HepG2 (cell line): ENCODE data around the gene ELP6. TPM values are rescaled to one million over a fixed set of nuclear protein-coding genes. Genes with fewer than 3 reads are reported as not detected.
A peak's percentile ranks its signal among the peaks of the same experiment; 100 is the strongest.

ENCODE experiments used
- ATAD3A ChIP-seq: sonication (generic); formaldehyde crosslinking; IDR thresholded peaks from 2 replicates; pipeline ENCODE4 v1.4.0; 2020; ENCODE audit warnings: missing genetic modification reagents
- ELF4 ChIP-seq: sonication (generic); formaldehyde crosslinking; IDR thresholded peaks from 2 replicates; pipeline ENCODE4 v1.5.0; 2020; ENCODE audit warnings: missing genetic modification reagents, mild to moderate bottlenecking, moderate library complexity, borderline replicate concordance
- ESRRA ChIP-seq: sonication (generic); formaldehyde crosslinking; IDR thresholded peaks from 2 replicates; pipeline ENCODE4 v1.5.1; 2020; ENCODE audit warnings: mild to moderate bottlenecking, low read depth, missing genetic modification reagents
- FOXK2 ChIP-seq: fragments of 450-650 bp; IDR thresholded peaks from 2 replicates; pipeline ENCODE4 v1.6.1; 2016
- KAT8 ChIP-seq: IDR thresholded peaks from 2 replicates; pipeline ENCODE4 v1.6.1; 2016; ENCODE audit warnings: missing genetic modification reagents, missing compliant biosample characterization
- KDM2A ChIP-seq: sonication (generic); formaldehyde crosslinking; IDR thresholded peaks from 2 replicates; pipeline ENCODE4 v1.4.0; 2020; ENCODE audit warnings: low read depth, missing genetic modification reagents, borderline replicate concordance
- KMT2A ChIP-seq: sonication (generic); formaldehyde crosslinking; IDR thresholded peaks from 2 replicates; pipeline ENCODE4 v1.4.0; 2020; ENCODE audit warnings: missing genetic modification reagents
- MAZ ChIP-seq, 2 experiments: sonication (generic) in 1 of 2; formaldehyde crosslinking in 1 of 2; IDR thresholded peaks; 2 replicates each; pipeline versions ENCODE4 v1.5.0 to v1.6.1; 2012 to 2020; ENCODE audit warnings: low read depth in 2 of 2, mild to moderate bottlenecking in 2 of 2, borderline replicate concordance in 1 of 2, improper control_type of control experiment in 1 of 2, low read length in 1 of 2, missing genetic modification reagents in 1 of 2, moderate library complexity in 1 of 2
- MEF2D ChIP-seq: sonication (generic); formaldehyde crosslinking; IDR thresholded peaks from 2 replicates; pipeline ENCODE4 v1.5.1; 2020; ENCODE audit warnings: mild to moderate bottlenecking, missing genetic modification reagents
- MTF1 ChIP-seq: sonication (generic); formaldehyde crosslinking; IDR thresholded peaks from 2 replicates; pipeline ENCODE4 v1.5.0; 2020; ENCODE audit warnings: missing genetic modification reagents
- NONO ChIP-seq, 2 experiments: fragments of 450-650 bp in 1 of 2; sonication (generic) in 1 of 2; formaldehyde crosslinking in 1 of 2; IDR thresholded peaks in 1 of 2; conservative IDR thresholded peaks in 1 of 2; 2 replicates each; pipeline versions ENCODE4 v1.6.1 to v1.8.0; 2017 to 2022; ENCODE audit warnings: mild to moderate bottlenecking in 1 of 2, missing genetic modification reagents in 1 of 2, moderate library complexity in 1 of 2
- PTBP1 ChIP-seq: fragments of 200-400 bp; formaldehyde crosslinking; IDR thresholded peaks from 2 replicates; pipeline ENCODE4 v1.6.1; 2018; ENCODE audit warnings: low read length, low read depth; ENCODE audit not compliant: poor library complexity, severe bottlenecking
- SIN3A ChIP-seq: IDR thresholded peaks from 2 replicates; pipeline ENCODE4 v1.6.1; 2011; ENCODE audit warnings: low read depth, mild to moderate bottlenecking, control low read depth, low read length, borderline replicate concordance
- TGIF2 ChIP-seq: IDR thresholded peaks from 2 replicates; pipeline ENCODE4 v1.6.1; 2016; ENCODE audit warnings: control low read depth, missing compliant biosample characterization
- THAP11 ChIP-seq: IDR thresholded peaks from 2 replicates; pipeline ENCODE4 v1.6.1; 2016; ENCODE audit warnings: missing biosample characterization, missing genetic modification reagents
- ZBTB7A ChIP-seq: sonication (generic); formaldehyde crosslinking; IDR thresholded peaks from 2 replicates; pipeline ENCODE4 v1.8.0; 2022; ENCODE audit warnings: mild to moderate bottlenecking, missing genetic modification reagents
- ZEB1 ChIP-seq: IDR thresholded peaks from 2 replicates; pipeline ENCODE4 v1.6.1; 2012; ENCODE audit warnings: mild to moderate bottlenecking, low read depth, inconsistent platforms; ENCODE audit not compliant: insufficient replicate concordance
- ZFP1 ChIP-seq: IDR thresholded peaks from 2 replicates; pipeline ENCODE4 v1.6.1; 2016
- ZNF136 ChIP-seq: sonication (generic); formaldehyde crosslinking; IDR thresholded peaks from 2 replicates; pipeline ENCODE4 v1.8.1; 2022; ENCODE audit warnings: low read depth, mild to moderate bottlenecking, moderate library complexity, missing genetic modification reagents
- ZNF24 ChIP-seq: fragments of 450-650 bp; IDR thresholded peaks from 2 replicates; pipeline ENCODE4 v1.6.1; 2017; ENCODE audit warnings: antibody characterized with exemption, mild to moderate bottlenecking
- ZNF547 ChIP-seq: sonication (generic); formaldehyde crosslinking; IDR thresholded peaks from 2 replicates; pipeline ENCODE4 v1.5.1; 2020; ENCODE audit warnings: mild to moderate bottlenecking, missing genetic modification reagents
- ZNF781 ChIP-seq: sonication (generic); formaldehyde crosslinking; IDR thresholded peaks from 2 replicates; pipeline ENCODE4 v1.5.1; 2020; ENCODE audit warnings: borderline replicate concordance, mild to moderate bottlenecking, missing genetic modification reagents; ENCODE audit errors: not compliant biosample characterization
- polyA plus RNA-seq, 8 experiments: library from polyadenylated mRNA; depleted of rRNA in 3 of 8; stranded (reverse) in 7 of 8; unstranded in 1 of 8; fragments of >200 nt; fragmentation: Illumina TruSeq in 4 of 8; extraction: Trizol in 4 of 8; gene quantifications; 2 replicates each; pipeline versions ENCODE4 v1.2.1 to v1.2.3, GENCODE V29; 2011 to 2016; ENCODE audit warnings: low read depth in 4 of 8, missing spikeins in 1 of 8, mixed read lengths in 1 of 8; ENCODE audit not compliant: insufficient read depth in 1 of 8
- total RNA-seq, 5 experiments: library from RNA; depleted of rRNA; stranded (reverse); fragments of >200 nt; fragmentation: Illumina TruSeq; extraction: Trizol; gene quantifications; 2 replicates each; pipeline ENCODE4 v1.2.3, GENCODE V29; 2016; ENCODE audit warnings: low read depth in 1 of 5
- TF ChIP-seq, protein P1 (sequence below): sonication (generic); formaldehyde crosslinking; IDR thresholded peaks from 2 replicates; pipeline ENCODE4 v1.8.0; 2022; ENCODE audit warnings: missing genetic modification reagents, mild to moderate bottlenecking, borderline replicate concordance
- TF ChIP-seq, protein P2 (sequence below): sonication (generic); formaldehyde crosslinking; conservative IDR thresholded peaks from 2 replicates; pipeline ENCODE4 v1.8.1; 2023; ENCODE audit warnings: missing genetic modification reagents
- TF ChIP-seq, protein P3 (sequence below): sonication (generic); formaldehyde crosslinking; IDR thresholded peaks from 2 replicates; pipeline ENCODE4 v1.5.1; 2020; ENCODE audit warnings: missing genetic modification reagents, mild to moderate bottlenecking, borderline replicate concordance
- TF ChIP-seq, protein P4 (sequence below): sonication (generic); formaldehyde crosslinking; IDR thresholded peaks from 2 replicates; pipeline ENCODE4 v1.5.0; 2020; ENCODE audit warnings: missing genetic modification reagents

The ELP6 gene
- total and polyA plus RNA-seq, 2 of the 13 experiments (the other 11 are each of a cell fraction or from before 2014, with no cell fraction given), result 45.0 to 49.3 TPM

DNA sequence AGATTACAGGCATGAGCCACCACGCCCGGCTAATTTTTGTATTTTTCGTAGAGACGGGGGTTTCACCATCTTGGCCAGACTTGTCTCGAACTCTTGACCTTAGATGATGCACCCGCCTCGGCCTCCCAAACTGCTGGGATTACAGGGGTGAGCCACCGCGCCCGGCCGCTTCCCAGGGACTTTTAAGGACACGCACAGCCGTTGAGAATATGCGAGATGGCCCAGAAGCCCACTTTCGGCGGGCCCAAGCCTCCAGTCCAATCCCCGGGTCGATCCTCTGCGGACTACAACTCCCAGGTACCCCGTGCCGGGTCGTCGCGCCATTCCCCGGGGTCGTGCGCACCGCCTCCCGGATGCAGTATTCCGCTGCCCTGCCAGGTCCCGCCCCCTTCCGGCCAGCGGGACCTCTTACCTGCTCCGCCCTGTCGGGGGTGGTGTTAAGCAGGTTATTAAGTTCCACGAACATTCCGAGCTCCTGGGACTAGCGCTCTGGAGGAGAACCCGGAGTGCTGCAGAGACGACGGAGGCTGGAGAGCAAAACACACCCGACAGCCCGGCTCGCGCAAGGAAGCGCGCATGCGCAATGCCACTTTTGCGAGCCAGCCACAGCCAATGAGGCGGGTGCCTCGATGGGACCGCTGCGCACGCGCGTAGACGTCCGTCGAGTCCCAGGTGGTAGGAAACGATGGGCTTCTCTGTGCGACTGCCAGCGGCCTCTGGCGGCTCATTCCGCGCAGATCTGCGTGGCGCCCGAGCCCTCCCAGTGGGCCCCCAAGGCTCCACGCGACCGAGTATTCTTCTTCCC is at the start of gene ELP6 (continued):
- TF ChIP-seq NONO (IDR thresholded peaks at IDR 0.05), result no peak
- peak; percentile 89 for TF ChIP-seq NONO (CRISPR knock-in tag; conservative IDR thresholded peaks at IDR 0.05)
- TF ChIP-seq ZEB1, result no peak
- TF ChIP-seq ELF4, result no peak
- TF ChIP-seq KMT2A (CRISPR knock-in tag), result peak; percentile 83
- TF ChIP-seq FOXK2, result no peak
- peak; percentile 89 for TF ChIP-seq KDM2A
- TF ChIP-seq, protein P1, sequence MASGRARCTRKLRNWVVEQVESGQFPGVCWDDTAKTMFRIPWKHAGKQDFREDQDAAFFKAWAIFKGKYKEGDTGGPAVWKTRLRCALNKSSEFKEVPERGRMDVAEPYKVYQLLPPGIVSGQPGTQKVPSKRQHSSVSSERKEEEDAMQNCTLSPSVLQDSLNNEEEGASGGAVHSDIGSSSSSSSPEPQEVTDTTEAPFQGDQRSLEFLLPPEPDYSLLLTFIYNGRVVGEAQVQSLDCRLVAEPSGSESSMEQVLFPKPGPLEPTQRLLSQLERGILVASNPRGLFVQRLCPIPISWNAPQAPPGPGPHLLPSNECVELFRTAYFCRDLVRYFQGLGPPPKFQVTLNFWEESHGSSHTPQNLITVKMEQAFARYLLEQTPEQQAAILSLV (CRISPR knock-in tag), result peak; percentile 58; the same call in 1 of the 2 replicates
- TF ChIP-seq THAP11 (CRISPR knock-in tag), result peak; percentile 100
- peak; percentile 94 for TF ChIP-seq KAT8 (CRISPR knock-in tag)
- peak; percentile 68 for TF ChIP-seq MAZ (IDR thresholded peaks at IDR 0.05; ENCODE audit: borderline replicate concordance, low read depth, low read length)
- peak; percentile 49; the same call in 1 of the 2 replicates for TF ChIP-seq MAZ (CRISPR knock-in tag; IDR thresholded peaks at IDR 0.05; ENCODE audit: low read depth)
- peak; percentile 99 for TF ChIP-seq MTF1
- peak; percentile 85 for TF ChIP-seq ZNF781 (CRISPR knock-in tag)
- TF ChIP-seq, protein P2, sequence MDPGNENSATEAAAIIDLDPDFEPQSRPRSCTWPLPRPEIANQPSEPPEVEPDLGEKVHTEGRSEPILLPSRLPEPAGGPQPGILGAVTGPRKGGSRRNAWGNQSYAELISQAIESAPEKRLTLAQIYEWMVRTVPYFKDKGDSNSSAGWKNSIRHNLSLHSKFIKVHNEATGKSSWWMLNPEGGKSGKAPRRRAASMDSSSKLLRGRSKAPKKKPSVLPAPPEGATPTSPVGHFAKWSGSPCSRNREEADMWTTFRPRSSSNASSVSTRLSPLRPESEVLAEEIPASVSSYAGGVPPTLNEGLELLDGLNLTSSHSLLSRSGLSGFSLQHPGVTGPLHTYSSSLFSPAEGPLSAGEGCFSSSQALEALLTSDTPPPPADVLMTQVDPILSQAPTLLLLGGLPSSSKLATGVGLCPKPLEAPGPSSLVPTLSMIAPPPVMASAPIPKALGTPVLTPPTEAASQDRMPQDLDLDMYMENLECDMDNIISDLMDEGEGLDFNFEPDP (CRISPR knock-in tag), result no peak
- TF ChIP-seq ZNF547 (CRISPR knock-in tag), result 0 out of 2 replicates have a peak, but pooled peaks have one; percentile 81
- no peak for TF ChIP-seq ZFP1 (CRISPR knock-in tag)
- TF ChIP-seq, protein P3, sequence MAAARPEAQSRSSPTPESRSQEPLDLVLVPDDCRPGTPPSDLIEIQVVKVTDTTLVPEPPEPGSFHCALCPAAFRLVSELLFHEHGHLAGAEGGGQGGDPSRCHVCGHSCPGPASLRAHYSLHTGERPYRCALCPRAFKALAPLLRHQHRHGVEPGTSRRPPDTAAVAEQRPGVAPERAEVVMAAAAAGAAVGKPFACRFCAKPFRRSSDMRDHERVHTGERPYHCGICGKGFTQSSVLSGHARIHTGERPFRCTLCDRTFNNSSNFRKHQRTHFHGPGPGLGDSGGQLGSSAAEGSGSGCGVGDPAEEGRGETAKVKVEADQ (CRISPR knock-in tag), result peak; percentile 90
- TF ChIP-seq ZNF136 (CRISPR knock-in tag), result 0 out of 2 replicates have a peak, but pooled peaks have one; percentile 85
- no peak for TF ChIP-seq ESRRA
- TF ChIP-seq MEF2D (CRISPR knock-in tag), result peak; percentile 75
- TF ChIP-seq ATAD3A (CRISPR knock-in tag), result no peak
- TF ChIP-seq PTBP1, result no peak
- peak; percentile 67; the same call in 1 of the 2 replicates for TF ChIP-seq SIN3A
- TF ChIP-seq, protein P4, sequence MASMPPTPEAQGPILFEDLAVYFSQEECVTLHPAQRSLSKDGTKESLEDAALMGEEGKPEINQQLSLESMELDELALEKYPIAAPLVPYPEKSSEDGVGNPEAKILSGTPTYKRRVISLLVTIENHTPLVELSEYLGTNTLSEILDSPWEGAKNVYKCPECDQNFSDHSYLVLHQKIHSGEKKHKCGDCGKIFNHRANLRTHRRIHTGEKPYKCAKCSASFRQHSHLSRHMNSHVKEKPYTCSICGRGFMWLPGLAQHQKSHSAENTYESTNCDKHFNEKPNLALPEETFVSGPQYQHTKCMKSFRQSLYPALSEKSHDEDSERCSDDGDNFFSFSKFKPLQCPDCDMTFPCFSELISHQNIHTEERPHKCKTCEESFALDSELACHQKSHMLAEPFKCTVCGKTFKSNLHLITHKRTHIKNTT (CRISPR knock-in tag), result 0 out of 2 replicates have a peak, but pooled peaks have one; percentile 41
- no peak for TF ChIP-seq ZBTB7A
- no peak for TF ChIP-seq ZNF24
- TF ChIP-seq TGIF2 (CRISPR knock-in tag), result no peak
